Chondrocyte (in vitro differentiated cells): ENCODE results near the gene STK4. TPM values are rescaled to one million over a fixed set of nuclear protein-coding genes. Genes with fewer than 3 reads are reported as not detected.

Experiments used
- DNase-seq: peaks from one replicate; pipeline ENCODE4 v3.0.0; 2021; ENCODE audit warnings: mixed read lengths, low spot score
- H3K27ac Mint-ChIP-seq: one replicate; pipeline ENCODE4 v1.8.0; 2021; ENCODE audit warnings: mild to moderate bottlenecking, moderate library complexity, mixed read lengths; ENCODE audit not compliant: unreplicated experiment
- H3K27me3 Mint-ChIP-seq: 2 replicates; pipeline ENCODE4 v1.8.0; 2021; ENCODE audit warnings: low read depth, mixed read lengths
- H3K36me3 Mint-ChIP-seq: 2 replicates; pipeline ENCODE4 v1.8.0; 2021; ENCODE audit warnings: low read depth, mixed read lengths
- H3K4me1 Mint-ChIP-seq: 2 replicates; pipeline ENCODE4 v1.8.0; 2021; ENCODE audit warnings: low read depth, mild to moderate bottlenecking, mixed read lengths
- H3K4me3 Mint-ChIP-seq: one replicate; pipeline ENCODE4 v1.8.0; 2021; ENCODE audit warnings: mild to moderate bottlenecking, moderate library complexity, mixed read lengths; ENCODE audit not compliant: unreplicated experiment
- H3K9me3 Mint-ChIP-seq: 2 replicates; pipeline ENCODE4 v1.8.0; 2021; ENCODE audit warnings: low read depth, mixed read lengths
- CTCF ChIP-seq: fragments of 200-600 bp; sonication (generic); IDR thresholded peaks from 2 replicates; pipeline ENCODE4 v1.5.0; 2021; ENCODE audit warnings: antibody characterized with exemption, mild to moderate bottlenecking, moderate library complexity
- total RNA-seq: library from RNA; stranded (reverse); gene quantifications from 3 replicates; pipeline ENCODE4 v1.2.1, GENCODE V29; 2021

Gene STK4
- total RNA-seq, 1 donor from 2014 or later, result 23.4 TPM

DNA sequence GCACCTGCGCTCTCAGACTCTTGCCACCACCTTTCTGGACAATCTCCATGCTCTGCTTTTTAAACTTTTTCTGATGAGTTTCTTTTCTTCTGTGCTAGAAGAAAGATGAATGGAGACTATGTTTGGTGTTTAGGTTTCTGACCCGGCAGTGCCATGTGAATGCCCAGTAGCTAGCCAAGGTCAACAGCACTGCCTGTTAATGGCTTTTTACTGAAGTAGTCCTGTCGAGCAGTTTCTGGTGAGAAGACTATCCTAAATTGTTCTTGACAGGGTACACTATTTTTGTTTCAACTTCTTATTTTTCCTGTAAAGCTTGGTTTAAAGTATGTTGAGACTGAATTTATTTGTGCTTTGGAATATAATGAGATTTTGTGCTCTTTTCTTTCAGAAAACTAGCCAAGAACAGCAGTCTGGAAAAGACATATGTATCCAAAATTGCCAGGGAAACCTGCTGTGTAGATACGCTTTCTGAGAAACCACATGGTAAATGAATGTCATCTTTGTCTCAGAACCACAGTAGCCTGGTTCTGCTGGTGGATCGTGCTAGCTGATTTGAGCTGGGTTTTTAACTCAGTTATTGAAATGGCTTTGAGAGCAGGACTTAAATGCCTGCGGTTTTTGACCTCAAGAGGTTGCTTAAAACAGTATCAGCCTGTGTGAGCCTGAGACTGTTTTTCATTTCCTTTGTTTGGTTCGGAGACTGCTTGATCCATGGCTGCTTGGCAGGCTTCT is 86.6 kb downstream of the STK4 start:
- no peaks in the 10 kb centered on the region for H3K9me3 Mint-ChIP-seq
- H3K36me3 Mint-ChIP-seq, result no peaks in the 10 kb centered on the region
- no peaks in the 10 kb centered on the region for H3K27me3 Mint-ChIP-seq
- peak overlapping the region; percentile 83 for H3K27ac Mint-ChIP-seq
- H3K4me1 Mint-ChIP-seq, result peaks cover 55% of the 10 kb centered on the region
- DNase-seq, result no peak
- no peak for TF ChIP-seq CTCF
- H3K4me3 Mint-ChIP-seq, result no peak overlapping the region

DNA sequence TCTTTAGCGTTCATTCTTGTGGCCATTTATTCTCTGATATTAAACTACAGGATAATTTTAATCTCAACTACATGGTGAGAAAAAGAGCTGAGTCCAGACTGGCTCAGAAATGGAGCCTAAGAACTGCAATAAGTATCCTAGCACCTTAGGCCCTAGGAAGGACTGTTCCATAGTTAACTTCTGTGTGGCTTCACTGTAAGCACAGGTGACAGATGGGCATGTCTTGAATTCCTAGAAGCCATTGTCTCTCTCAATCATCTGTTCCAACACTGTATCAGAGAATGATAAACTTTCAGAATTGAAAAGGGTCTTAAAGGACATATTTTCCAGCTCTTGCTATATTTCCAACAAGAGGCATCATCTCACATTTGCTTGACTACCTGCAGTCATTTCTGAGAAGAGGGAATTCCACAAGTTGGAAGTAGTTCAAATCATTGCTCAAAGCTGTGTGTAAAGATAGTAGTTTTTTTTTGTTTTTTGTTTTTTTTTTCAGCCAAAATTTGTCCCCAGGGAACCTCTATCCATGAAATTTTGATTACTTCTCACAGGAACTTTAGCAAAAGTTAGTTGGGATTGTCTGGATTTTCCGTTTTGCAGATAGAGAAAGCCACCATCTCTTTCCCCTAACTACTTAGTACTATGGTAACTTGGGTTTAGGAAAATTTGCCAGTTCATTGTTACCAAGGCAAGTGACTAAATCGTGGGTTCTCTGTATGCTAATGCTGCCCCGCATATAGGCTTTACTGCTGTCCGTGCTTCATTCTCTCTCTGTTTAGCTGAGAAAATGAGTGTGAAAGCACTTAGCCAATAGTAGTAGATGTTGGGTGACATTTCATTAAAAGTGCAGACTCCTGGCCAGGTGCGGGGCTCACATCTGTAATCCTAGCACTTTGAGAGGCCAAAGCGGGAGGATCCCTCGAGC is 87.4 kb downstream of the STK4 start:
- H3K4me3 Mint-ChIP-seq, result no peak overlapping the region
- H3K27me3 Mint-ChIP-seq, result no peaks in the 10 kb centered on the region
- H3K4me1 Mint-ChIP-seq, result peaks cover 55% of the 10 kb centered on the region
- no peaks in the 10 kb centered on the region for H3K9me3 Mint-ChIP-seq
- peak overlapping the region; percentile 83 for H3K27ac Mint-ChIP-seq
- no peaks in the 10 kb centered on the region for H3K36me3 Mint-ChIP-seq
- no peak for DNase-seq
- TF ChIP-seq CTCF, result no peak

- Mint-ChIP-seq H3K27ac (peak overlapping the region; percentile 24), H3K27me3 (no peaks in the 10 kb centered on the region), H3K9me3 (no peaks in the 10 kb centered on the region), H3K4me3 (peak overlapping the region; percentile 35), H3K36me3 (no peaks in the 10 kb centered on the region), H3K4me1 (peaks cover 47% of the 10 kb centered on the region)
- DNase-seq, result no peak
- TF ChIP-seq CTCF, result no peak
Observed at GRCh38 chr20:45055056-45055455, 88.7 kb downstream of the STK4 start.

DNA sequence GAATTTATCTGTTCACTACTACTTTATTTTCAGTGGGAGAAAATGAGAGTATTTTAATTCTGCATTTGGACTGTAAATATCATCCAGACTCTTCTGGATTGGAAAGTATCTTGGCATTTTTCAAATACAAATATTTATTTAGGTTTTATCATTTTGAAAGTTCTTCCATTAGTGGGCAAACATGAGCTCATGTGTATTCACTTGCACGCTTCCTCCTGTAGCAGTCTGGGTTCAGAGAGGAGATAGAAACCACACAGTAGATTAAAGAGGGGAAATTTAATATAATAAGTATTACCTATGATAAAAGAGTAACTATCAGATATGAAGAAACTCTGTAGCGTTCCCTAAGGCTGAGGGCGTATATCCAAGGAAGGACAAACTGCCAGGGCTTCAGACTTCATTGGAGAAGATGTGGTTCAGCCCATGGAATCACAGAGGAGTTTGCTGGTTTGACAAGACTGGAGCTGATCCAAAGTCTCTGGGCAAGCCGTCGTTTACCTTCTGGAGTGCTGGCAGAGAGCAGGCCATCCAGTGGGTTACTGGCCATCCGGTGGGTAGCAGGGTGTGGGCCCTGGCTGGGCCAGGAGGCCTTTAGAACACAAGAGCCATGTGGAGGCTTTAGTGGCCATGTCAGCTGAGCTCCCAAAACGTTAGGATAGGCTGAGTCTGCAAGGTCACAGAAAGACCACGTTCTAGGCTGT is 90.3 kb downstream of the STK4 start:
- H3K27ac Mint-ChIP-seq, result no peak overlapping the region
- no peak for TF ChIP-seq CTCF
- H3K4me3 Mint-ChIP-seq, result no peak overlapping the region
- no peaks in the 10 kb centered on the region for H3K9me3 Mint-ChIP-seq
- H3K4me1 Mint-ChIP-seq, result peaks cover 53% of the 10 kb centered on the region
- no peaks in the 10 kb centered on the region for H3K36me3 Mint-ChIP-seq
- H3K27me3 Mint-ChIP-seq, result no peaks in the 10 kb centered on the region
- no peak for DNase-seq
